ENCODE measurements around the gene MYLIP.

The MYLIP gene

GRCh38 chr6:16128759-16129622 is at the start of gene MYLIP:
Gene MYLIP, plus strand, starts transcription at chr6:16129086. Its CDS starts 237 bp downstream, at chr6:16129323.
- peak; percentile 100 for DNase-seq (ENCODE audit: low spot score)

- DNase-seq (ENCODE audit: low spot score) = no peak
These were observed 49.5 kb upstream of the MYLIP start for GRCh38 chr6:16079354-16079753.

GRCh38 chr6:16080204-16080603 is 48.7 kb upstream of the MYLIP start:
- no peak for DNase-seq (ENCODE audit: low spot score)

- DNase-seq (ENCODE audit: low spot score) = no peak
These were observed 47.6 kb upstream of the MYLIP start for GRCh38 chr6:16081326-16081725.

GRCh38 chr6:16082361-16082760 is 46.5 kb upstream of the MYLIP start:
- DNase-seq (ENCODE audit: low spot score) = no peak

- no peak for DNase-seq (ENCODE audit: low spot score)
These were observed 41.9 kb upstream of the MYLIP start for GRCh38 chr6:16086965-16087364.

GRCh38 chr6:16087386-16087785 is 41.5 kb upstream of the MYLIP start:
- DNase-seq (ENCODE audit: low spot score) = no peak

GRCh38 chr6:16088409-16088808 is 40.5 kb upstream of the MYLIP start:
- DNase-seq (ENCODE audit: low spot score) = no peak

GRCh38 chr6:16089232-16090062 is 39.4 kb upstream of the MYLIP start:
- DNase-seq (ENCODE audit: low spot score) = no peak

- DNase-seq (ENCODE audit: low spot score) = no peak
These were observed 38.4 kb upstream of the MYLIP start for GRCh38 chr6:16090452-16090851.

GRCh38 chr6:16090920-16091319 is 38.0 kb upstream of the MYLIP start:
- no peak for DNase-seq (ENCODE audit: low spot score)

- no peak for DNase-seq (ENCODE audit: low spot score)
These were observed 36.7 kb upstream of the MYLIP start for GRCh38 chr6:16092140-16092539.

- no peak for DNase-seq (ENCODE audit: low spot score)
These were observed 35.9 kb upstream of the MYLIP start for GRCh38 chr6:16092990-16093389.

- no peak for DNase-seq (ENCODE audit: low spot score)
These were observed 33.7 kb upstream of the MYLIP start for GRCh38 chr6:16095180-16095579.

- DNase-seq (ENCODE audit: low spot score) = no peak
These were observed 31.3 kb upstream of the MYLIP start for GRCh38 chr6:16097382-16098171.

- DNase-seq (ENCODE audit: low spot score) = no peak
These were observed 30.7 kb upstream of the MYLIP start for GRCh38 chr6:16098211-16098610.

GRCh38 chr6:16102208-16102607 is 26.7 kb upstream of the MYLIP start:
- no peak for DNase-seq (ENCODE audit: low spot score)

- no peak for DNase-seq (ENCODE audit: low spot score)
These were observed 25.2 kb upstream of the MYLIP start for GRCh38 chr6:16103722-16104121.

GRCh38 chr6:16104624-16105433 is 24.1 kb upstream of the MYLIP start:
- DNase-seq (ENCODE audit: low spot score) = no peak

- no peak for DNase-seq (ENCODE audit: low spot score)
These were observed 23.0 kb upstream of the MYLIP start for GRCh38 chr6:16105854-16106253.

GRCh38 chr6:16106991-16107787 is 21.7 kb upstream of the MYLIP start:
- DNase-seq (ENCODE audit: low spot score) = no peak
